Breast epithelium (tissue), 3 donors: ENCODE measurements around the gene ANKRD33.

Experiments
- CTCF ChIP-seq, 3 donors: fragments of 450-650 bp; IDR thresholded peaks; one replicate each; pipeline ENCODE4 v1.5.1; 2016 to 2017; ENCODE audit warnings: antibody characterized with exemption in 3 of 3, mild to moderate bottlenecking in 3 of 3, moderate library complexity in 3 of 3
- POLR2A ChIP-seq: fragments of 450-650 bp; IDR thresholded peaks from one replicate; pipeline ENCODE4 v1.6.1; 2016; ENCODE audit warnings: antibody characterized with exemption, mild to moderate bottlenecking, moderate library complexity

GRCh38 chr12:51873251-51873994 is 14.5 kb upstream of the ANKRD33 start:
- TF ChIP-seq CTCF (IDR thresholded peaks at IDR 0.05) (no peak), POLR2A (no peak)
